Osteocyte (in vitro differentiated cells): Measurements from ENCODE around the gene SMIM3. TPM values are rescaled to one million over a fixed set of nuclear protein-coding genes. Genes with fewer than 3 reads are reported as not detected.
A peak's percentile ranks its signal among the peaks of the same experiment; 100 is the strongest.

Experiments used
- DNase-seq: peaks from one replicate; pipeline ENCODE4 v3.0.0; 2021; ENCODE audit warnings: mixed read lengths; ENCODE audit not compliant: unreplicated experiment; ENCODE audit errors: extremely low spot score
- H3K27ac Mint-ChIP-seq: one replicate; pipeline ENCODE4 v1.8.0; 2021; ENCODE audit warnings: mild to moderate bottlenecking, mixed read lengths; ENCODE audit not compliant: unreplicated experiment
- H3K27me3 Mint-ChIP-seq: one replicate; pipeline ENCODE4 v1.8.0; 2021; ENCODE audit warnings: mixed read lengths; ENCODE audit not compliant: unreplicated experiment
- H3K36me3 Mint-ChIP-seq: one replicate; pipeline ENCODE4 v1.8.0; 2021; ENCODE audit warnings: mixed read lengths; ENCODE audit not compliant: unreplicated experiment
- H3K4me1 Mint-ChIP-seq: one replicate; pipeline ENCODE4 v1.8.0; 2021; ENCODE audit warnings: mixed read lengths; ENCODE audit not compliant: unreplicated experiment
- H3K4me3 Mint-ChIP-seq: one replicate; pipeline ENCODE4 v1.8.0; 2021; ENCODE audit warnings: mild to moderate bottlenecking, moderate library complexity, mixed read lengths; ENCODE audit not compliant: unreplicated experiment
- H3K9me3 Mint-ChIP-seq: one replicate; pipeline ENCODE4 v1.8.0; 2021; ENCODE audit warnings: mixed read lengths; ENCODE audit not compliant: unreplicated experiment
- total RNA-seq: library from RNA; stranded (reverse); gene quantifications from 2 replicates; pipeline ENCODE4 v1.2.1, GENCODE V29; 2021
- TF ChIP-seq, protein P1 (sequence below): fragments of 200-600 bp; sonication (generic); IDR thresholded peaks from 2 replicates; pipeline ENCODE4 v1.5.0; 2021; ENCODE audit warnings: antibody characterized with exemption, mild to moderate bottlenecking, moderate library complexity

Gene SMIM3
- total RNA-seq, 1 donor from 2014 or later: 4.0 TPM

DNA sequence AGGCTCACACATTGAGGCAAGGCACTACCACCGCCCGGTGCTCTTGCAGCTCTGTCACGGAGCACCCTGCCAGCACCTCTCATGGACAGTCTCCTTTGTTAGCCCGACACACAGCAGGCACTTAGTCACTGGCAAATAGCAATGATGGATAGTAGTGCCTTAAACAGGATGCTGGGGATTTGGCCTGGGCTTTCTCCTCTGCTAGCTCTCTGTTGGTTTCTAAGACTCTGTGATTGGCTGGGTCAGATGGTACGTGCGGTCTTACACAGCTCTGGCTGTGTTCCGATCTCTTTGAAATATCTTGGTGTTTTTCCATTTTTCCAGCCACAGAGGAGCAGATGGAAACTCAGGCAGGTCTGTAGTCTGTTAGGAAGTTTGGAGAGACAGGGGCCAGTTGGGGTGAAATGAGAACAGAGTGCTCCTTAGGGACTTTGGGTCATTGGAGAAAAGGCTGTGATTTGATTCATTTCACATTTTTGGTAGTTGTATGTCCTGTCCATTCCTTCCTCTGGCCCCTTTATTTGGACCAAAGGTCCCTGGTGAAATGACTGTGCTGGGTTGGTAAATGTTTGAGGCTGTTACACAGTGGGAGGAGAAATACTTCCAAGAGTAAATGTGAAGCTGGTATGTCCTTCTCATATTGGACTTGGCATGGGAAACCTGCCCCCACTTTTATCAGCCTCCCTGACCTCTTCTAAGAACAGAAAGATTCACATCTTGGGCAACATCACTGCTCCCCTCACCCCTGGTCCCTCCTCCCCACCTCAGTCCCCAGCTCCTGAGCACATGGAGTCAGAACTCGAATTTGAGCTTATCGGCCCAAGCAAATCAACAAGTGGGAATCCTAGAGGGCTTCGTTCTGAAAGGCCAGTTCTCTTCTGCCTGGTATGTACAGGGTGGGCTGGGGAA, 3.4 kb downstream of the SMIM3 start:
- Mint-ChIP-seq H3K4me3 (peak overlapping the region; percentile 3), H3K9me3 (no peaks in the 10 kb centered on the region), H3K27me3 (no peaks in the 10 kb centered on the region), H3K36me3 (peaks cover 3% of the 10 kb centered on the region), H3K27ac (no peak overlapping the region), H3K4me1 (peaks cover 15% of the 10 kb centered on the region)
- DNase-seq: no peak
- TF ChIP-seq, protein P1, sequence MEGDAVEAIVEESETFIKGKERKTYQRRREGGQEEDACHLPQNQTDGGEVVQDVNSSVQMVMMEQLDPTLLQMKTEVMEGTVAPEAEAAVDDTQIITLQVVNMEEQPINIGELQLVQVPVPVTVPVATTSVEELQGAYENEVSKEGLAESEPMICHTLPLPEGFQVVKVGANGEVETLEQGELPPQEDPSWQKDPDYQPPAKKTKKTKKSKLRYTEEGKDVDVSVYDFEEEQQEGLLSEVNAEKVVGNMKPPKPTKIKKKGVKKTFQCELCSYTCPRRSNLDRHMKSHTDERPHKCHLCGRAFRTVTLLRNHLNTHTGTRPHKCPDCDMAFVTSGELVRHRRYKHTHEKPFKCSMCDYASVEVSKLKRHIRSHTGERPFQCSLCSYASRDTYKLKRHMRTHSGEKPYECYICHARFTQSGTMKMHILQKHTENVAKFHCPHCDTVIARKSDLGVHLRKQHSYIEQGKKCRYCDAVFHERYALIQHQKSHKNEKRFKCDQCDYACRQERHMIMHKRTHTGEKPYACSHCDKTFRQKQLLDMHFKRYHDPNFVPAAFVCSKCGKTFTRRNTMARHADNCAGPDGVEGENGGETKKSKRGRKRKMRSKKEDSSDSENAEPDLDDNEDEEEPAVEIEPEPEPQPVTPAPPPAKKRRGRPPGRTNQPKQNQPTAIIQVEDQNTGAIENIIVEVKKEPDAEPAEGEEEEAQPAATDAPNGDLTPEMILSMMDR: no peak

DNA sequence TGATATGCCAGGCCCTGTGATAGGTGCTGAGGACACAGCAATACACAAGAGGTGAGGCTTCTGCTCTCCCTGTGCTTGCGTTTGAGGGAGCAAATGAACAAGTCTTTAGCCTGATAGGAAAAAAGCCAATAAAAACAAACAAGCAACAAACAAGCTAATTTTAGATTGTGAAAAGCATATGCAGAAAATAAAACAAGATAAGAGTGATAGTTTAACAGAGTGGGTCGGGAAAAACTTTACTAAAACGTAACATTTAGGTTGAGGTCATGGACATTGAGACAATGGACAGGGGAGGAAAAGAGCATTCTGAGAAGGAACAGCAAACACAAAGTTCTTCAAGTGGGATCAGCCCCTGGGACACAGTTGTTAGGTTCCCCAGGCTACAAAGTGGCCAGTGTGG, 4.3 kb downstream of the SMIM3 start:
- no peak for DNase-seq
- Mint-ChIP-seq H3K36me3 (peaks cover 3% of the 10 kb centered on the region), H3K9me3 (no peaks in the 10 kb centered on the region), H3K4me1 (peaks cover 12% of the 10 kb centered on the region), H3K27ac (no peak overlapping the region), H3K4me3 (no peak overlapping the region), H3K27me3 (no peaks in the 10 kb centered on the region)
- TF ChIP-seq, protein P1: no peak

DNA sequence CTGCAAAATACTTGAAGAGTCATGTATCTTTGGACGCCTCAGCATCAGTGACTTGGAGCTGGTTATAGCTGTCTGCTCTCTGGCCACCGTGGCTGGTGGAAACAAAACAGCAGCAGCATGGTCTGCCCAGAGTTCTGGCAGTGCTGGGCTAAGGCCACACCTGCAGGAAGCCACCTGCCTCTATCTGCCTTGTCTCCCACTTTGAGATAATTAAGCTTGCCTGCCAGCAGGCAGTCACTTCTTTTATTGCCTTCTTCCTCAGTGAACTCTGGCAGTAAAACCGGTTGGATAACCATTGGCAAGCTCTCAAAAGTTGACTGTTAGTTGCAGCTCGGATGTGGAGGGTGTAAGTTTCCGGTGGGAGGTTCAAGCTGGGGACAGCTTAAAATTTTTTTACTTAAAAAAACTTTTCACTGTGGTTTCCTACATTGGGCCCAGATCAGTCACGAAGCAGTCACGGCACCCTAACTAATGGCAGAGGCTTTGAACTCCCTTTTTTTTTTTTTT, 4.9 kb downstream of the SMIM3 start:
- TF ChIP-seq, protein P1: no peak
- no peak for DNase-seq
- H3K27ac Mint-ChIP-seq: no peak overlapping the region

DNA sequence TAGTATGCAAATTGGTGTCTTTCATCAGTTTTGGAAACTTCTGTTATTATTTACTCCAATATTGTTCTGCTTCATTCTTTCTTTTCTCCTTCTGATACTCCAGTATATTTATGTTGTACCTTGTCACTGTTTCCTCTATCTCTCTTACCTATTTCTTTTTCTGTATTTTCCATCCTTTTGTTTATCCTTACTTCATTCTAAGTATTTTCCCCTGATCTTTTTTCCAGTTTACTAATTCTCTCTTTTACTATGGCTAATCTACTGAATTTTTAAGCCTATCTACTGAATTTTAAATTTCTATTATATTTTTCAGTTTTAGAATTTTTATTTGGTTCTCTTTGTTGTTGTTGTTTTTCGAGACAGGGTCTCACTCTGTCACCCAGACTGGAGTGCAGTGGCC, 7.4 kb downstream of the SMIM3 start:
- no peak for DNase-seq
- no peak overlapping the region for H3K27ac Mint-ChIP-seq
- H3K4me1 Mint-ChIP-seq: peaks cover 16% of the 10 kb centered on the region
- H3K9me3 Mint-ChIP-seq: no peaks in the 10 kb centered on the region
- no peaks in the 10 kb centered on the region for H3K27me3 Mint-ChIP-seq
- TF ChIP-seq, protein P1: no peak
- H3K4me3 Mint-ChIP-seq: no peak overlapping the region
- peaks cover 3% of the 10 kb centered on the region for H3K36me3 Mint-ChIP-seq

More for the DNA sequence above, 4.9 kb downstream of the SMIM3 start:
- Mint-ChIP-seq H3K4me3 (no peak overlapping the region), H3K36me3 (peaks cover 3% of the 10 kb centered on the region), H3K4me1 (peaks cover 7% of the 10 kb centered on the region), H3K9me3 (no peaks in the 10 kb centered on the region), H3K27me3 (no peaks in the 10 kb centered on the region)

DNA sequence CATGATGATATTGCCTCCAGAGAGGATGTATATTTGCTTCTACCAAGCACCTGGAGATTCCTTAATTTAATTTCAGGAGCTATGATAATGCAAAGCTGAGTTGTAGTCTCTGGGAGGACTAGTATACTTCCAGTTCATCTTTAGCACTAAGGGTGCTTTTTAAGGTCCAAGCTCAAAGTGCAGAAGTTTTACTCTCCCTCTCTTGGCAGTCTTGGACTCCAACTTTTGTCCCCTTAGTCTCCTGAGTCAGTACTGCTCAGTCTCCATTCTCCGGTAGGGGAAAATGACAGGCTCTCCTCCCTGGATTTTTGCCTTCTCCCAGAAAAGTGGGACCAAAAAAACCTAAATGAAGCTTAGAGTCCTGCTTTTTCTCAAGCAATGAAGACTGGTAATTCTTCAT, 8.3 kb downstream of the SMIM3 start:
- H3K36me3 Mint-ChIP-seq: peaks cover 3% of the 10 kb centered on the region
- H3K4me1 Mint-ChIP-seq: peaks cover 20% of the 10 kb centered on the region
- TF ChIP-seq, protein P1: no peak
- H3K27ac Mint-ChIP-seq: no peak overlapping the region
- H3K9me3 Mint-ChIP-seq: no peaks in the 10 kb centered on the region
- no peaks in the 10 kb centered on the region for H3K27me3 Mint-ChIP-seq
- no peak for DNase-seq
- no peak overlapping the region for H3K4me3 Mint-ChIP-seq
